ENCODE measurements around the gene ADARB2.

- TF ChIP-seq POLR2AphosphoS5 (IDR thresholded peaks at IDR 0.05) (no peak), EP300 (IDR thresholded peaks at IDR 0.05) (no peak)
- TF ChIP-seq, protein P1, sequence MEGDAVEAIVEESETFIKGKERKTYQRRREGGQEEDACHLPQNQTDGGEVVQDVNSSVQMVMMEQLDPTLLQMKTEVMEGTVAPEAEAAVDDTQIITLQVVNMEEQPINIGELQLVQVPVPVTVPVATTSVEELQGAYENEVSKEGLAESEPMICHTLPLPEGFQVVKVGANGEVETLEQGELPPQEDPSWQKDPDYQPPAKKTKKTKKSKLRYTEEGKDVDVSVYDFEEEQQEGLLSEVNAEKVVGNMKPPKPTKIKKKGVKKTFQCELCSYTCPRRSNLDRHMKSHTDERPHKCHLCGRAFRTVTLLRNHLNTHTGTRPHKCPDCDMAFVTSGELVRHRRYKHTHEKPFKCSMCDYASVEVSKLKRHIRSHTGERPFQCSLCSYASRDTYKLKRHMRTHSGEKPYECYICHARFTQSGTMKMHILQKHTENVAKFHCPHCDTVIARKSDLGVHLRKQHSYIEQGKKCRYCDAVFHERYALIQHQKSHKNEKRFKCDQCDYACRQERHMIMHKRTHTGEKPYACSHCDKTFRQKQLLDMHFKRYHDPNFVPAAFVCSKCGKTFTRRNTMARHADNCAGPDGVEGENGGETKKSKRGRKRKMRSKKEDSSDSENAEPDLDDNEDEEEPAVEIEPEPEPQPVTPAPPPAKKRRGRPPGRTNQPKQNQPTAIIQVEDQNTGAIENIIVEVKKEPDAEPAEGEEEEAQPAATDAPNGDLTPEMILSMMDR (IDR thresholded peaks at IDR 0.05): no peak
Observed at GRCh38 chr10:1665021-1665661, 72.2 kb downstream of the ADARB2 start.

Measured in suprapubic skin (tissue), 4 donors.